ENCODE measurements around the gene KIAA0232.
"Not testable (repeated sequence)": the region's sequence is repeated elsewhere in the genome, so short reads cannot be mapped to it uniquely, and the experiment has no call there.

Gene KIAA0232

GRCh38 chr4:6900181-6900812 lies 117.8 kb downstream of the KIAA0232 start:
- DNase-seq (ENCODE audit: low read depth, low spot score), result no peak

- DNase-seq (ENCODE audit: low read depth, low spot score), result no peak
Observed at GRCh38 chr4:6900956-6901355, 118.4 kb downstream of the KIAA0232 start.

GRCh38 chr4:6901669-6902317 lies 119.3 kb downstream of the KIAA0232 start:
- DNase-seq (ENCODE audit: low read depth, low spot score), result no peak

GRCh38 chr4:6902318-6903042 lies 120.0 kb downstream of the KIAA0232 start:
- no peak for DNase-seq (ENCODE audit: low read depth, low spot score)

GRCh38 chr4:6905516-6906445 lies 123.3 kb downstream of the KIAA0232 start:
- no peak for DNase-seq (ENCODE audit: low read depth, low spot score)

- DNase-seq (ENCODE audit: low read depth, low spot score), result not testable (repeated sequence)
Observed at GRCh38 chr4:6906486-6906885, 124.0 kb downstream of the KIAA0232 start.

- DNase-seq (ENCODE audit: low read depth, low spot score), result no peak
Observed at GRCh38 chr4:6907658-6908191, 125.2 kb downstream of the KIAA0232 start.

- no peak for DNase-seq (ENCODE audit: low read depth, low spot score)
Observed at GRCh38 chr4:6908432-6909112, 126.0 kb downstream of the KIAA0232 start.

- no peak for DNase-seq (ENCODE audit: low read depth, low spot score)
Observed at GRCh38 chr4:6909113-6909969, 126.8 kb downstream of the KIAA0232 start, which contains the start of gene TBC1D14. Gene TBC1D14 (plus strand): TSS chr4:6909826. CDS start chr4:6923390, 13,564 bp downstream.

- no peak for DNase-seq (ENCODE audit: low read depth, low spot score)
Observed at GRCh38 chr4:6909970-6910339, 127.4 kb downstream of the KIAA0232 start.

GRCh38 chr4:6910340-6910959 lies 127.9 kb downstream of the KIAA0232 start:
- no peak for DNase-seq (ENCODE audit: low read depth, low spot score)

GRCh38 chr4:6910960-6911874 lies 128.7 kb downstream of the KIAA0232 start:
- DNase-seq (ENCODE audit: low read depth, low spot score), result no peak

- DNase-seq (ENCODE audit: low read depth, low spot score), result not testable (repeated sequence)
Observed at GRCh38 chr4:6911917-6912316, 129.4 kb downstream of the KIAA0232 start.

- DNase-seq (ENCODE audit: low read depth, low spot score), result no peak
Observed at GRCh38 chr4:6912441-6912840, 129.9 kb downstream of the KIAA0232 start.

- DNase-seq (ENCODE audit: low read depth, low spot score), result no peak
Observed at GRCh38 chr4:6913350-6913905, 130.9 kb downstream of the KIAA0232 start.

- no peak for DNase-seq (ENCODE audit: low read depth, low spot score)
Observed at GRCh38 chr4:6914448-6914847, 131.9 kb downstream of the KIAA0232 start.

GRCh38 chr4:6915041-6916005 lies 132.8 kb downstream of the KIAA0232 start:
- DNase-seq (ENCODE audit: low read depth, low spot score), result no peak
